NCI-H146 (cell line): Measurements from ENCODE around the gene PCSK7.

Source experiments
- DNase-seq: peaks from one replicate; lab custom pipeline; 2025; lab: John Stamatoyannopoulos, UW

Gene PCSK7

DNA sequence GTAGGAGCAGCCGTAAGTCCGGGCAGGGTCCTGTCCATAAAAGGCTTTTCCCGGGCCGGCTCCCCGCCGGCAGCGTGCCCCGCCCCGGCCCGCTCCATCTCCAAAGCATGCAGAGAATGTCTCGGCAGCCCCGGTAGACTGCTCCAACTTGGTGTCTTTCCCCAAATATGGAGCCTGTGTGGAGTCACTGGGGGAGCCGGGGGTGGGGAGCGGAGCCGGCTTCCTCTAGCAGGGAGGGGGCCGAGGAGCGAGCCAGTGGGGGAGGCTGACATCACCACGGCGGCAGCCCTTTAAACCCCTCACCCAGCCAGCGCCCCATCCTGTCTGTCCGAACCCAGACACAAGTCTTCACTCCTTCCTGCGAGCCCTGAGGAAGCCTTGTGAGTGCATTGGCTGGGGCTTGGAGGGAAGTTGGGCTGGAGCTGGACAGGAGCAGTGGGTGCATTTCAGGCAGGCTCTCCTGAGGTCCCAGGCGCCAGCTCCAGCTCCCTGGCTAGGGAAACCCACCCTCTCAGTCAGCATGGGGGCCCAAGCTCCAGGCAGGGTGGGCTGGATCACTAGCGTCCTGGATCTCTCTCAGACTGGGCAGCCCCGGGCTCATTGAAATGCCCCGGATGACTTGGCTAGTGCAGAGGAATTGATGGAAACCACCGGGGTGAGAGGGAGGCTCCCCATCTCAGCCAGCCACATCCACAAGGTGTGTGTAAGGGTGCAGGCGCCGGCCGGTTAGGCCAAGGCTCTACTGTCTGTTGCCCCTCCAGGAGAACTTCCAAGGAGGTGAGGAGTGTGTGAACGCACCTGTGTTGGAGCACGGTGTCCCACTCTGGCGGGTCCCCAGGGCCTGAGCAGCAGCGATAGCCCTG is 32.6 kb downstream of the PCSK7 start, which contains the start of gene TAGLN:
Gene TAGLN, plus strand, starts transcription at position 318 of the 863 bp plus-strand sequence. CDS start 3,644 bp downstream, outside the sequence.
- no peak for DNase-seq

DNA sequence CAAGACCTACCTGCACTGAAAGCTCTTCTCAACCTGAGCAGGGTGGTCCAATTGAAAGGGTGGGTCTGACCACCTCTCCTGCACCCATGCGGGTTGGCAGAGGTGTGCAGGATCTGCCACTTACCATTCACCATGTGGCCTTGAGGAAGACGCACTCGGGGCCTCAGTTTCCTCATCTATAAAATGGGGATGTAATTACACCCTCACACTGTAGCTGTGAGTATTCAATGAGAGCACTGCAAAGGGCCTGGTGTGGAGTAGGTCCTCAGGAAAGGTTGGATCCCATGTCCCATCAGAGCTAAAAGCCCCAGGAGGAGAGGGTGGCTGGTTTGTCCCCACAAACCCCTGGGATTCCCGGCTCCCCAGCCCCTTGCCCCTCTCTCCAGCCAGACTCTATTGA is 33.3 kb downstream of the PCSK7 start:
- DNase-seq: no peak

DNA sequence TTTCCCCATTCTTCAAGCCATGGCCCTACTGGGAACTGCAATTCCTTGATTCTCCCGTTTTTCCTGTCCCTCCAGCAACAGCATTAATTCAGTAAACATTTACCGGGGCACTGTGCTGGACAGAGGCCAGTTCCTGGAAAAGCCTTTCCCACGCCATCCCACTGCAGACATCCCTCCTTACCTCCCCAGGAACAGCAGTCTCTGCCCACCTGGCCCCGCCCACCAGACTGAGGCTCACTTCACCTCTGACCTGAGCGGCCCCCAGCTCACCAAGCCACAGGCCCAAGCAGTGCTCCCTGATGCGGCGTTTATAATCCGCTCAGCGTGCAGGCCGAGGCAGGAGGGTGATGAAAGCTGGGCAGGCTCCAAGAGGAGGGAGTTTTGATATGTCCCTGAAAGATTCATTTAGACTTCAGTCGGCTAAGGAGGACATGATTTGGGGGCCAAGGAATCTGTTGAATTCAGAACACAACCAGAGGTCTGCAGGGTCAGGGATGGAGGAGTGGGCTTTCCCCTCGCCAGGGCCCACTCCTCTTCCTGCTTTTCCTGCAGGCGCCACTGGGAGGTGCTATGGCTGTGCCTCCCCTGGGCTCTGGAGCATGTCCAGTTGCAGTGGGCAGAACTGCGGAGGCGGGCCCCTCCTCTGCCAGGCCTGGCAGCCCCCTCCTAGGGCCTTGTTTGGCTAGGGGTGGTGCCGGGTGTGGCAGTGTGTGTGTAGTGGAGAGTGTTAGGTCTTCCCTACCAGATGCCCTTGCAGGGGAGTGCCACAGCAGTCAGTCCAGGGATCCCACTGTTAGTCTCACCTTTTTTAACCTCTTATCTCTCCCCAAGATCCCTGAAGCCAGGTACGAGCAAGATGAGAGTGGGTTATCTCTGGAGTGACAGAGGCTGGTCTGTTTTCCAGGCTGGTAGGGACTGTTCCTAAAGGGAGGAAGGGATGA is 34.1 kb downstream of the PCSK7 start:
- no peak for DNase-seq

GRCh38 chr11:117197006-117197405 is 34.9 kb downstream of the PCSK7 start:
- DNase-seq: no peak

DNA sequence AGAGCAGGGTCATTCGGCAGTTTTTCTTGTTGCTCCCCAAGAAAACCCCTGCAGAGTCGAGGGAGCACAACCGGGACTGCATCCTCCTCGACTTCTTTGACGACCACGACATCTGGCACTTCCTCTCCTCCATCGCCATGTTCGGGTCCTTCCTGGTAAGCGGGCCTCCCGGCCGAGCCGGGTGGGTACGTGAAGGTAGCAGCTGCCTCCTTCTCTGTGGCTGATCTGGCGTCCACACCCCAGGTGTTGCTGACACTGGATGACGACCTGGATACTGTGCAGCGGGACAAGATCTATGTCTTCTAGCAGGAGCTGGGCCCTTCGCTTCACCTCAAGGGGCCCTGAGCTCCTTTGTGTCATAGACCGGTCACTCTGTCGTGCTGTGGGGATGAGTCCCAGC is 36.1 kb downstream of the PCSK7 start:
- no peak for DNase-seq

DNA sequence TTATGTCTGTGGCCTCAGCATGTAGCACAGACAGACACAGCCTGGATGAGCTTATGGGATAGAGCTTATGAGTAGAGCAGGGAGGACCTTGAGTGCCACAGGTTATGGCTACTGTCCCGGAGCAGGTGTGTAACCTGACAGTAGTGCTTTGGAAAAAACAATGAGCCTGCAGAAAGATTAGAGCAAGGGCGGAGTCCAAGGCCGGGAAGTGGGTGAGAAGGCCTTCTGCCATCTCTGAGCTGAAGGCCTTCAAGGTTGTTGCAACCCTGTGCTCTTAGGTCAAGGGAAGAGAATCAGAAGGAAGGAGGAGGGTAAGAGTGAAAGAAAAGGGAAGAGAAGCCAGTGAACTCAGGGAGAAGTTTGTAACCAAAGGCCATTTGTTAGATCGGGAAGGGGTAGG is 36.6 kb downstream of the PCSK7 start:
- no peak for DNase-seq

DNA sequence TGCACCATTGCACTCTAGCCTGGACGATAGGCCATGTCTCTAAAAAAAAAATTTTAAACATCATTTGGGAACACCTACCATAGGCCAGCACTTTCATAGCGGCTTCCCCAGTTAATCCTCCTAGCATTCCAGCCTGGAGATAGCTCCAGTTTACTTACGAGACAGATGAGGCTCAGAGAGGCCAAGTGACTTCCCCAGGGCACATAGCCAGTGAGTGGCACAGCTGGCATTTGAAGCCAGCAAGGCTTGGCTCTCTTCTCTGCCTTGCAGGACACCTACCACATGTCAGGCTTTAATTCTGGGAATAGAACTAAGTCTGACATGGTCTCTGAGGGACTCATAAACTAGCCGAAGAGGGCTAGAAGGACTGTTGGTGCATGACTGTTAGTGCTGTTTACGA is 37.6 kb downstream of the PCSK7 start:
- no peak for DNase-seq

DNA sequence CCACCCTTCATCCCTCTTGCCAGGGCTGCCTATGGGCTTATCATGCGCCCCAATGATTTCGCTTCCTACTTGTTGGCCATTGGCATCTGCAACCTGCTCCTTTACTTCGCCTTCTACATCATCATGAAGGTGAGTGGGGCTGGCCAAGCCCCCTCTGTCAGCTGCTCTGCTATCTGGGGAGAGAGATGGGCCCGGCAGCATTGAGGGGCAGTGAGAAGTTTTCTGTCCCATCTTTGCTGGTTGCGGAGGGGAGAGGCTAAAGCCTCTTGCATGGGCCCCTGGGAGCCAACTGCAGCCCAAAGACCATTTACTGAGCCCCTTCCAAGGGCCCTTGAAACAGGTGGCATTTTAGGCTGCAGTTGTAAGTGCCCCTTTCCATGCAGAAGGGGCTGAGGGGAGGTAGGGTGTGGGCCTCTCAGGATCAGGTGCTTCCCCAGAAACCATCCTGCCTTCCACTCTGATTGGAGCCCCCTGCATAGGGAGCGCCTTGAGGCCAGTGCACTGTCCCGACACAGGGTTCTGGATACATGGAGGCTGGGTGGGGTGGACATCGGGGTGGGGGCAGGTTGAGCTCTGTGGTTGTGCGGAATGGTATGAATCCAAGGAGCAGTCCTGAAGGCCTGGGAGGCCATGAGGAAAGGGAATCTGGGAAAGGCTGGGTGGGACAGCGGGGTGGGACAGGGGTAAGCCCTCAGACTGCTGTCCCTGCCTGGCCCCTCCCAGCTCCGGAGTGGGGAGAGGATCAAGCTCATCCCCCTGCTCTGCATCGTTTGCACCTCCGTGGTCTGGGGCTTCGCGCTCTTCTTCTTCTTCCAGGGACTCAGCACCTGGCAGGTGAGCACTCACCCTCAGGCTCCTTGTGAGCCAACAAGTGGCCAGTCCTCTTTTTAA is 38.5 kb downstream of the PCSK7 start:
- DNase-seq: no peak

DNA sequence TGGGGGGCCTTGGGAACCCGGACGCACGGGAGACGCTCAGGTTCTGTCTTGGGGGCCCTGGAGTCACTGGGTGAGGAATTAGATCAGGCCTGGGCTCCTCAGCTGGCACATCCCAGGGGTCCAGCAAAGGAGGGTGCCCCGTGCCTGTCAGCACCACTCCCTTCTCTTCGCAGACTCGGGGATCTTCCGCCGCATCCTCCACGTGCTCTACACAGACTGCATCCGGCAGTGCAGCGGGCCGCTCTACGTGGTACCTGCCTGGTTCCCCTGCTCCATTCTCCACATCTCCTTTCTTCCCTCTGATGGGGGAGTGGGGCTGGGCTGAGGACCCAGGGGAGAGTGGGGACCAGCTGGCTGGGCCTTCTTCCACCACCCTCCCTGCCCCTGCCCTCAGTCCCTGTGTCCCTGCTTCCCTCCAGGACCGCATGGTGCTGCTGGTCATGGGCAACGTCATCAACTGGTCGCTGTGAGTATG is 39.4 kb downstream of the PCSK7 start:
- DNase-seq: no peak

- no peak for DNase-seq
Measured at GRCh38 chr11:117191680-117192400, 40.0 kb downstream of the PCSK7 start.

- no peak for DNase-seq
Measured at GRCh38 chr11:117189941-117190544, 41.8 kb downstream of the PCSK7 start.

DNA sequence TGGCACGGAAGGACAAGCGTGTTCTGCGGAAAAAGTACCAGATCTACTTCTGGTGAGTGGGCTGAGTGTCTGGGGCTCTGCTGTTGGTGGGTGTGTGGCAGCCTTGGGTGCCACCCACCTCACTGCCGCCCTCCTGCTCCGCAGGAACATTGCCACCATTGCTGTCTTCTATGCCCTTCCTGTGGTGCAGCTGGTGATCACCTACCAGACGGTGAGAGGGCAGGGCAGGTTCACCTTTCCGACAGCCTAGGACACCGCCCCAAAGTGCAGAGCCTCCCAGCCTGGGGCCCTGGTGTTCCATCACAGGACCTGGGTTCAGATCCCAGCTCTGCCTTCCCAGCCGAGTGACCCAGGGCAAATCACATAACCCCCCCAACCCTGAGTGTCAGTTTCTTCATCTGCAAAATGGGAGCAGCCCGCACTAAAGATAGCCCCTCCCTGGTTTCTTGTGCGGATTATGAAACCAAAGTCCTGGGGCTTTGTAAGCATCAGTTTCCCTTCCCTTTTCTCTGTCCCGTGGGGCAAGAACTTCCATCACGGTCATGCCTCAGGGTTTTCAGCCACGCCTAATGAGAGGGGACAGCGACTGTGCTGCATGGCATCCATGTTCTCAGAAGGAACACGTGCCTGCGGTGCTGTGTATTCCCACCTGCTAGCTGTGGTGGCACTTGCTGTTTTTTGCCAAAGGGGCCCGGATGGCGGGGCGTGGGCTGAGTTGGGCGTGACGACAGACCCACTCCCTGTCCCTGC is 42.5 kb downstream of the PCSK7 start:
- no peak for DNase-seq

DNA sequence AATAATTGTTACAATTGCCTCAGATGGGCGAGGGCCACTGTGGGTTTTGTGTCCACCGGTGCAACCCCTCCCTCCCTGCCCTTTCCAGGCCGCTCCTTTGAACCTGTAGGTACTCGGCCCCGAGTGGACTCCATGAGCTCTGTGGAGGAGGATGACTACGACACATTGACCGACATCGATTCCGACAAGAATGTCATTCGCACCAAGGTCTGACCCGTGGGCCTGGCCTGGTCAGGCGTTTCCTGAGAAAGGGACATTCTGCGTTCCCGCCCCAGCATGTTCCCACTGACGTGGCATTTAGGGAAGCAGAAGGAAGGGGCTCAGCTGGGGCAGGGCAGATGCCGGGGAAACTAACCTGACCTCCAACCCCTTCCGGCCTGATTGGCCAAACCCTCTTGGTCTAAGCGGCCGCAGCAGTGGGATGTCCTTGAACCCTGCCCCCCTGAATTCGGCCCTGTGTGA is 43.2 kb downstream of the PCSK7 start:
- no peak for DNase-seq

DNA sequence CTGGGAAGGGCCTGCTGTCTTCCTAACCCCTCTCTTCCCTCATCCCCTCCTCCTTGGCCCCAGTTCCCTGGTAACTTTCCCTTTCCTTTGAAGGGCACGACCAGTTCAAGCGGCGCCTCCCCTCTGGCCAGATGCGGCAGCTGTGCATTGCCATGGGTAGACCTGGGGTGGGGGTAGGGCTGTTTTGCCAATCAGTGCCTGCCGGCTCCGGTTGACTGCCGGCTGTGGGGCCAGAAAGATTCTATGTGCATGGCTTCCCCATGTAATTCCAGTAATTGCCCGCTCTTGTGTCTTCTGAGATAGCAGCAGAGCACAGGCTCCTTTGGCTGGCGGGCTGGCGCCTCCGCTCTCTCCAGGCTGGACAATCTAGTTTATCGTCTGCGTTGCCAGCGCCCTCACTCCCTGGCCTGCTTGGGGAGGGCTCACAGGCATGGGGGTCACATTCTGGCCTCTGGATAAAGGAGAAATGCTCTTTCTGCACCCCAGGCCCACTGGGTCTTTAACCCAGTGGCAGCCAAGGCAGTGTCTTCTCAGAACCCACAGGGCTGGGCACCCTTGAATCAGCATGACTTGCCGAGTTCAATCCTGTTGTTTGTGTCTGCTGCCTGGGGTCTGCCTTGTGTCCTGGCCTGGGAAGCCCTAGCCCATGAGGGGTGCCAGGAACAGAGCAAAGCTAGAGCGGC is 43.9 kb downstream of the PCSK7 start:
- DNase-seq: no peak

- no peak for DNase-seq
Measured at GRCh38 chr11:117187428-117187798, 44.5 kb downstream of the PCSK7 start.

DNA sequence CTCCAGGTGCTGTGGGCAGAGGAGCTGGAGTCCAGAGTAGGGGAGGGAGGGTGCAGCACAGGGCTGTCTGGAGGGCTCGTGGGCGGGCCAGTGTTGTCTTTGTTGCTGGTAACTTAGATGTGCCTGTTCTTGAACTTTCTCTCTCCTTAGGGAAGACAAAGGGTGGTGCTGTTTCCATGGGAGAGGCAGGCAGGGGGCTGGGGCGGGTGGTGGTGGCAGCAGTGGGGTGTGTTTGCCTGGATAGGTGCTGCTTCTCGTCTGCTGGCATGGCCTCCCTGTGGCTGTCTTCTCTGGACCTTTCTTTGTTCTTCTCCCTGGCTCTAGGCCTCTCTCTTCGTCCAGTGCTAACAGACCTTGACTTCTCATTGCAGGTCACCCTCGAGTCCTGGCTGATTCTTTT is 44.9 kb downstream of the PCSK7 start:
- no peak for DNase-seq

GRCh38 chr11:117186431-117186761 is 45.5 kb downstream of the PCSK7 start:
- no peak for DNase-seq

- DNase-seq: no peak
Measured at GRCh38 chr11:117185736-117186430, 46.0 kb downstream of the PCSK7 start.
